ENCODE data around the gene MOAP1. TPM values are rescaled to one million over a fixed set of nuclear protein-coding genes. Genes with fewer than 3 reads are reported as not detected.

The MOAP1 gene
- polyA plus RNA-seq, 2 of the 4 experiments (the other 2 are of a cell fraction): 13.5 to 23.9 TPM

DNA sequence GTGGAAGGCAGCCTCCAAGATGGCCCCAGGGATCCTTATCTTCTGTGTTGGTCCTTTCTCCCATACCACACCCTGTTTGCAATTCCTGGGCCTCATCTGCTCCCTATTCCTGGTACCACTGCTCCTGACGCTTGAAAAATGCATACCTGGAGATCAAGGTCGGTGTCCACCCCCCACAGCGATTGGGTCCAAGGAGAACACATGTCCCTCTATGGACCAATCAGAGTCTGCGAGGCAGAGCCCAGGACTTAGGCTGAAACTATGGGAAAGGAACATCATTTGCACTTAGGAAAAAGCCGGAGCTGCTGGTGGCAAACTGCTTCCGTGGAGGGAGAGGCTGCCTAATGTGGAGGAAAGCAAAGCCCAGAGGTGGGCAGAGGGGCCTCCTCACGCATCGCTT is 35.7 kb downstream of the MOAP1 start:
- no peak for DNase-seq (ENCODE audit: low read depth in 1 of 2, low spot score in 1 of 2)
- CTCF ChIA-PET: interaction anchor here (0.7 to 1.3 kb wide), 5 partner anchors 10 to 197 kb away, joined by 3 to 4 read pairs (median 3); no protein-coding TSS in a partner anchor
- Histone ChIP-seq H3K4me2 (no peak overlapping the region), H3K9me3 (no peaks in the 10 kb centered on the region), H3K27ac (no peak overlapping the region), H3K4me3 (no peak overlapping the region), H3K4me1 (peaks cover 8% of the 10 kb centered on the region; the same call in 1 of the 3 replicates)
- 77% methylated on average over 7 of the region's 8 CpGs for WGBS (ENCODE audit: missing lambda C conversion rate)
- no peak for FAIRE-seq
- POLR2A ChIA-PET: no interaction called here
- no peak for ATAC-seq
- no peak for TF ChIP-seq CBX2 (IDR thresholded peaks at IDR 0.05; ENCODE audit: borderline replicate concordance, low read depth)
- TF ChIP-seq EP300 (IDR thresholded peaks at IDR 0.05): no peak
- no peak for TF ChIP-seq GATA3 (IDR thresholded peaks at IDR 0.05; ENCODE audit: borderline replicate concordance)
- TF ChIP-seq RFX5 (IDR thresholded peaks at IDR 0.05): no peak
- TF ChIP-seq MAZ (IDR thresholded peaks at IDR 0.05; ENCODE audit: borderline replicate concordance, low read depth, low read length): no peak
- no peak for TF ChIP-seq JUNB (IDR thresholded peaks at IDR 0.05)
- TF ChIP-seq RAD21 (conservative IDR thresholded peaks at IDR 0.05 in 1 of 2, IDR thresholded peaks at IDR 0.05 in 1 of 2): no peak
- no peak for TF ChIP-seq SMC3 (IDR thresholded peaks at IDR 0.05)
- no peak for TF ChIP-seq NR3C1 (IDR thresholded peaks at IDR 0.05)
- no peak for TF ChIP-seq JUN (IDR thresholded peaks at IDR 0.05)

DNA sequence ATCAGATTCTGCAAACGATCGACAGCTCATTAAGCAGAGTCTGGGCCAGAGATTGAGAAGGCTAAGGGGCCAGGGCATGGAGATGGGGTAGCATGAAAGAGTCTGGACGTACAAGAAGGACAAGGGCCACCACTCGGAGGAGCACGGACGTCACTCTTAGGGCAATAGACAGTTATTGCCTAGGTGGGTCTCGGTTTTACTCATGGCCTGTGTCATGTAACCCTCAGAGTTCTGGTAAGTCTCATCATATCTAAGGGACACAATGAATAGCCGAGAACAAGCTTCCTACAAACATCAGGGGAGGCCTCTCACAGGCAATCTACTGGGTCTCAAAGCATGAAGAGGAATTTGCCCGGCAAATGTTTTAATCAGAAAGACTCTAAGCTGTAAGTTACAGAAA is 38.6 kb downstream of the MOAP1 start:
- H3K4me2 ChIP-seq: no peak overlapping the region
- no peak for ATAC-seq
- no peak for FAIRE-seq
- DNase-seq (ENCODE audit: low read depth in 1 of 2, low spot score in 1 of 2): no peak
- H3K4me1 ChIP-seq: peaks cover 6% of the 10 kb centered on the region; the same call in 1 of the 3 replicates
- POLR2A ChIA-PET: no interaction called here
- CTCF ChIA-PET: interaction anchor here (0.6 to 4.8 kb wide), 5 partner anchors 14 to 194 kb away, joined by 3 to 27 read pairs (median 9); no protein-coding TSS in a partner anchor
- no peaks in the 10 kb centered on the region for H3K9me3 ChIP-seq
- WGBS (ENCODE audit: missing lambda C conversion rate): 64% methylated on average over 9 of the region's 9 CpGs
- no peak overlapping the region for H3K4me3 ChIP-seq
- no peak for TF ChIP-seq ZNF302 (CRISPR knock-in tag; IDR thresholded peaks at IDR 0.05)
- no peak for TF ChIP-seq CBX8 (IDR thresholded peaks at IDR 0.05)
- TF ChIP-seq EHMT2 (IDR thresholded peaks at IDR 0.05; ENCODE audit: low read depth): no peak
- TF ChIP-seq, protein P1, sequence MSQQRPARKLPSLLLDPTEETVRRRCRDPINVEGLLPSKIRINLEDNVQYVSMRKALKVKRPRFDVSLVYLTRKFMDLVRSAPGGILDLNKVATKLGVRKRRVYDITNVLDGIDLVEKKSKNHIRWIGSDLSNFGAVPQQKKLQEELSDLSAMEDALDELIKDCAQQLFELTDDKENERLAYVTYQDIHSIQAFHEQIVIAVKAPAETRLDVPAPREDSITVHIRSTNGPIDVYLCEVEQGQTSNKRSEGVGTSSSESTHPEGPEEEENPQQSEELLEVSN (IDR thresholded peaks at IDR 0.05; ENCODE audit: borderline replicate concordance, low read depth): no peak
- TF ChIP-seq BHLHE40 (IDR thresholded peaks at IDR 0.05; ENCODE audit: low read depth, low read length): no peak
- TF ChIP-seq MAFK (IDR thresholded peaks at IDR 0.05; ENCODE audit: partially characterized antibody): no peak
- TF ChIP-seq FOSL2 (IDR thresholded peaks at IDR 0.05): no peak
- no peak for TF ChIP-seq FOSL2 (CRISPR knock-in tag; IDR thresholded peaks at IDR 0.05)
- TF ChIP-seq, protein P2, sequence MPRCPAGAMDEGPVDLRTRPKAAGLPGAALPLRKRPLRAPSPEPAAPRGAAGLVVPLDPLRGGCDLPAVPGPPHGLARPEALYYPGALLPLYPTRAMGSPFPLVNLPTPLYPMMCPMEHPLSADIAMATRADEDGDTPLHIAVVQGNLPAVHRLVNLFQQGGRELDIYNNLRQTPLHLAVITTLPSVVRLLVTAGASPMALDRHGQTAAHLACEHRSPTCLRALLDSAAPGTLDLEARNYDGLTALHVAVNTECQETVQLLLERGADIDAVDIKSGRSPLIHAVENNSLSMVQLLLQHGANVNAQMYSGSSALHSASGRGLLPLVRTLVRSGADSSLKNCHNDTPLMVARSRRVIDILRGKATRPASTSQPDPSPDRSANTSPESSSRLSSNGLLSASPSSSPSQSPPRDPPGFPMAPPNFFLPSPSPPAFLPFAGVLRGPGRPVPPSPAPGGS (IDR thresholded peaks at IDR 0.05): no peak
- TF ChIP-seq HOXA7 (CRISPR knock-in tag; IDR thresholded peaks at IDR 0.05): no peak
- no peak for TF ChIP-seq PHF8 (IDR thresholded peaks at IDR 0.05; ENCODE audit: borderline replicate concordance, low read depth)
- no peak for TF ChIP-seq RFX5 (IDR thresholded peaks at IDR 0.05)
- TF ChIP-seq, protein P3, sequence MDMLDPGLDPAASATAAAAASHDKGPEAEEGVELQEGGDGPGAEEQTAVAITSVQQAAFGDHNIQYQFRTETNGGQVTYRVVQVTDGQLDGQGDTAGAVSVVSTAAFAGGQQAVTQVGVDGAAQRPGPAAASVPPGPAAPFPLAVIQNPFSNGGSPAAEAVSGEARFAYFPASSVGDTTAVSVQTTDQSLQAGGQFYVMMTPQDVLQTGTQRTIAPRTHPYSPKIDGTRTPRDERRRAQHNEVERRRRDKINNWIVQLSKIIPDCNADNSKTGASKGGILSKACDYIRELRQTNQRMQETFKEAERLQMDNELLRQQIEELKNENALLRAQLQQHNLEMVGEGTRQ (IDR thresholded peaks at IDR 0.05): no peak
- no peak for TF ChIP-seq FOXS1 (CRISPR knock-in tag; IDR thresholded peaks at IDR 0.05)
- no peak for TF ChIP-seq CEBPB (IDR thresholded peaks at IDR 0.05)
- no peak for TF ChIP-seq JUN (IDR thresholded peaks at IDR 0.05)
- TF ChIP-seq, protein P4, sequence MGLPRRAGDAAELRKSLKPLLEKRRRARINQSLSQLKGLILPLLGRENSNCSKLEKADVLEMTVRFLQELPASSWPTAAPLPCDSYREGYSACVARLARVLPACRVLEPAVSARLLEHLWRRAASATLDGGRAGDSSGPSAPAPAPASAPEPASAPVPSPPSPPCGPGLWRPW (IDR thresholded peaks at IDR 0.05): no peak
- no peak for TF ChIP-seq CHD2 (IDR thresholded peaks at IDR 0.05; ENCODE audit: low read length, partially characterized antibody)
- TF ChIP-seq ZSCAN20 (CRISPR knock-in tag; IDR thresholded peaks at IDR 0.05): no peak
- H3K27ac ChIP-seq: no peak overlapping the region
